Naive thymus-derived CD4-positive, alpha-beta T cell (primary cell): ENCODE data around the gene RETN. TPM values are rescaled to one million over a fixed set of nuclear protein-coding genes. Genes with fewer than 3 reads are reported as not detected.

Source experiments
- ATAC-seq: fragments of 150-1000 bp; cut with Tn5 transposase; 2 replicates; pipeline ENCODE4 v1.10.0; 2021; ENCODE audit warnings: mild to moderate bottlenecking, moderate library complexity
- CTCF ChIA-PET: fragments of 350-600 bp; sonication (Branson Sonifier 250); formaldehyde crosslinking; loops from one replicate; lab custom pipeline; 2021; ENCODE audit warnings: antibody characterized with exemption; lab: Charles Lee
- POLR2A ChIA-PET: fragments of 350-600 bp; sonication (Branson Sonifier 250); formaldehyde crosslinking; loops from one replicate; lab custom pipeline; 2021; ENCODE audit warnings: antibody characterized with exemption, inconsistent platforms; lab: Charles Lee
- DNase-seq, 9 donors: peaks; one replicate each; pipeline versions ENCODE4 v3.0.0 to v3.0.0-alpha.2; 2020 to 2022; ENCODE audit warnings: mixed read lengths in 1 of 9
- H3K27ac ChIP-seq: one replicate; pipeline ENCODE4 v1.7.0; 2013; ENCODE audit warnings: mild to moderate bottlenecking, low read depth, low read length, moderate library complexity
- H3K27me3 ChIP-seq, 2 donors: one replicate each; pipeline ENCODE4 v1.7.0; 2013; ENCODE audit warnings: low read length in 2 of 2, mild to moderate bottlenecking in 2 of 2, moderate library complexity in 2 of 2; ENCODE audit not compliant: control insufficient read depth in 2 of 2, insufficient read depth in 2 of 2
- H3K36me3 ChIP-seq, 3 experiments: 1 replicate in 2 of 3; 2 replicates in 1 of 3; pipeline ENCODE4 v1.7.0; 2013; ENCODE audit warnings: low read length in 3 of 3, mild to moderate bottlenecking in 3 of 3, moderate library complexity in 1 of 3; ENCODE audit not compliant: insufficient read depth in 3 of 3, control insufficient read depth in 2 of 3
- H3K4me1 ChIP-seq, 2 donors: one replicate each; pipeline ENCODE4 v1.7.0; 2013; ENCODE audit warnings: low read length in 2 of 2, mild to moderate bottlenecking in 2 of 2, moderate library complexity in 1 of 2; ENCODE audit not compliant: control insufficient read depth in 2 of 2, insufficient read depth in 2 of 2
- H3K4me3 ChIP-seq: 2 replicates; pipeline ENCODE4 v1.7.0; 2013; ENCODE audit warnings: mild to moderate bottlenecking, low read length
- H3K9me3 ChIP-seq, 3 experiments: 1 replicate in 2 of 3; 2 replicates in 1 of 3; pipeline ENCODE4 v1.7.0; 2013; ENCODE audit warnings: low read length in 3 of 3; ENCODE audit not compliant: control insufficient read depth in 2 of 3
- H3K27ac Mint-ChIP-seq, 9 donors: one replicate each; pipeline ENCODE4 v1.8.0; 2020 to 2022; ENCODE audit warnings: mixed read lengths in 9 of 9, mild to moderate bottlenecking in 8 of 9, moderate library complexity in 5 of 9, inconsistent platforms in 2 of 9
- H3K27me3 Mint-ChIP-seq, 5 donors: one replicate each; pipeline ENCODE4 v1.8.0; 2021 to 2022; ENCODE audit warnings: mixed read lengths in 5 of 5, mild to moderate bottlenecking in 1 of 5
- H3K36me3 Mint-ChIP-seq, 5 donors: one replicate each; pipeline ENCODE4 v1.8.0; 2020 to 2022; ENCODE audit warnings: mixed read lengths in 5 of 5, mild to moderate bottlenecking in 3 of 5, inconsistent platforms in 1 of 5
- H3K4me1 Mint-ChIP-seq, 7 donors: one replicate each; pipeline ENCODE4 v1.8.0; 2020 to 2022; ENCODE audit warnings: mixed read lengths in 7 of 7, mild to moderate bottlenecking in 3 of 7, inconsistent platforms in 1 of 7
- H3K4me3 Mint-ChIP-seq, 10 donors: one replicate each; pipeline ENCODE4 v1.8.0; 2020 to 2022; ENCODE audit warnings: mild to moderate bottlenecking in 10 of 10, mixed read lengths in 10 of 10, moderate library complexity in 6 of 10, inconsistent platforms in 2 of 10
- H3K9me3 Mint-ChIP-seq, 11 donors: one replicate each; pipeline ENCODE4 v1.8.0; 2020 to 2022; ENCODE audit warnings: mixed read lengths in 11 of 11, mild to moderate bottlenecking in 4 of 11, inconsistent platforms in 1 of 11, moderate library complexity in 1 of 11
- intact Hi-C, 2 donors: fragments of 100-400 bp; cut with micrococcal nuclease; formaldehyde crosslinking; loops; one replicate each; pipeline ENCODE4 v1.15.1; 2023
- polyA plus RNA-seq, 2 donors: library from polyadenylated mRNA; unstranded; fragments of 300-500 nt; fragmentation: Illumina TruSeq; gene quantifications; one replicate each; pipeline ENCODE4 v1.2.3, GENCODE V29; 2021
- total RNA-seq, 6 experiments: library from RNA in 5 of 6; stranded (reverse) in 5 of 6; gene quantifications; 1 replicate in 5 of 6; 2 replicates in 1 of 6; pipeline ENCODE4 v1.2.3 and lab custom pipeline; 2021 to 2026

Gene RETN
- total and polyA plus RNA-seq, 7 experiments from 2014 or later, result 3.4 TPM; not detected in 6

DNA sequence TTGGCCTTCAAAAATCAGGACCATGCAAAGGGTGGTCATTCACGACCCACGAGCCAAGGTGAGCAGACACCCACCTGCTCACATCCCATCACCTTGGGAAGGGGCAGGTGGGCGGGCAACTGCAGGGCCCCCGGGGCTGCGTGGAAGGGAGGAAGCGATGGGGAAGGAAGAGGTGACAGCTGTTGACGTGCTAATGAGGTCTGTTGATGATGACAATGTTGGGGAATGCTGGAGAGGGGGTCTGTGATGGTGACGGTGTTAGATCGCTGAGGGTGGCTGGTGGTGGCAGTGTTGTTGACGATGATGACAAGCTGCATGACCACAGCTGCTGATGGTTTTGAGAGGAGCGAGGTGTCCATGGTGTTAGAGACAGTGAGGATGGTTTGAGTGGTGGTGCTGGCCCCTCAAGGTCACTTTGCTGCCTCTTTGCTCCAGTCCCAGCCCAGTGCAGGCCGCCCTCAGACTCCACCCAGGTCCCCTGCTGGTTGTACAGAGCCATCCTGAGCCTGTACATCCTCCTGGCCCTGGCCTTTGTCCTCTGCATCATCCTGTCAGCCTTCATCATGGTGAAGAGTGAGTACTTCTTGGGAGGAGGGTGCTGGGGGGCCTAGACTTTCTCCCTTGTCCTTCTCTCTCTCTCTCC lies 8.9 kb downstream of the RETN start:
- no peak for DNase-seq
- peaks cover 6 to 35% (median 13%) of the 10 kb centered on the region in 5 donors for H3K27me3 Mint-ChIP-seq
- H3K27ac Mint-ChIP-seq, result peak overlapping the region in 1 of 9 donors; percentile 85
- Histone ChIP-seq H3K4me3 (no peak overlapping the region), H3K4me1 (peaks cover 26 to 32% of the 10 kb centered on the region in 2 donors), H3K27ac (no peak overlapping the region), H3K9me3 (no peaks in the 10 kb centered on the region), H3K36me3 (peaks cover 0 to 11% (median 0%) of the 10 kb centered on the region in 3 experiments), H3K27me3 (peaks cover 0 to 6% of the 10 kb centered on the region in 2 donors)
- ChIA-PET POLR2A (interaction anchor here (1.4 to 1.9 kb wide), 2 partner anchors 13 to 123 kb away, joined by 3 to 6 read pairs; no protein-coding TSS in a partner anchor), CTCF (interaction anchor here (1.2 to 1.8 kb wide), 3 partner anchors 26 to 122 kb away, joined by 3 to 15 read pairs (median 5); no protein-coding TSS in a partner anchor)
- intact Hi-C loops, result no loop called here
- H3K4me1 Mint-ChIP-seq, result peaks cover 31 to 60% (median 49%) of the 10 kb centered on the region in 7 donors
- H3K4me3 Mint-ChIP-seq, result peak overlapping the region in 4 of 10 donors; percentile 18 to 46 (median 30)
- ATAC-seq, result no peak
- H3K9me3 Mint-ChIP-seq, result peaks cover 0 to 2% (median 0%) of the 10 kb centered on the region in 11 donors
- peaks cover 0 to 6% (median 0%) of the 10 kb centered on the region in 5 donors for H3K36me3 Mint-ChIP-seq

DNA sequence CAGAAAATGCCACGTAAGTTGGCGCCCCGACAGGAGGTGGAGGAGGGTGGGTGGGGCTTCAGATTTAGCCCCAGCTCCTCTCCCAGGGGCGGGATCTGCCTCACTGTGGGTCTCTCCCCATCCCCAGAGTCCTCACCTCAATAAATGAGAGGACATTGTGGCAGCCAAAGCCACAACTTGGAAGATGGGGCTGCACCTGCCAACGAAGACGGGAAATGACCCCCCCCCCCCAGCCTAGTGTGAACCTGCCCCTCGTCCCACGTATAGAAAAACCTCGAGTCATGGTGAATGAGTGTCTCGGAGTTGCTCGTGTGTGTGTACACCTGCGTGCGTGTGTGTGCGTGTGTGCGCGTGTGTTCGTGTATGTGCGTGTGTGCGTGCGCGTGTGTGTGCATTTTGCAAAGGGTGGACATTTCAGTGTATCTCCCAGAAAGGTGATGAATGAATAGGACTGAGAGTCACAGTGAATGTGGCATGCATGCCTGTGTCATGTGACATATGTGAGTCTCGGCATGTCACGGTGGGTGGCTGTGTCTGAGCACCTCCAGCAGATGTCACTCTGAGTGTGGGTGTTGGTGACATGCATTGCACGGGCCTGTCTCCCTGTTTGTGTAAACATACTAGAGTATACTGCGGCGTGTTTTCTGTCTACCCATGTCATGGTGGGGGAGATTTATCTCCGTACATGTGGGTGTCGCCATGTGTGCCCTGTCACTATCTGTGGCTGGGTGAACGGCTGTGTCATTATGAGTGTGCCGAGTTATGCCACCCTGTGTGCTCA lies 10.3 kb downstream of the RETN start:
- Histone ChIP-seq H3K27ac (no peak overlapping the region), H3K9me3 (no peaks in the 10 kb centered on the region), H3K27me3 (peaks cover 0 to 6% of the 10 kb centered on the region in 2 donors), H3K4me3 (no peak overlapping the region), H3K36me3 (peaks cover 0 to 24% (median 0%) of the 10 kb centered on the region in 3 experiments), H3K4me1 (peaks cover 26 to 32% of the 10 kb centered on the region in 2 donors)
- intact Hi-C loops, result loop anchor here in 1 of 2 donors (1.0 kb wide), 5 partner anchors 27 to 264 kb away; partner anchors contain the start of gene TIMM44
- H3K9me3 Mint-ChIP-seq, result peaks cover 0 to 2% (median 0%) of the 10 kb centered on the region in 11 donors
- peak overlapping the region; percentile 37 to 91 (median 76) for H3K27ac Mint-ChIP-seq
- H3K4me3 Mint-ChIP-seq, result peak overlapping the region; percentile 71 to 95 (median 82)
- peaks cover 0 to 9% (median 0%) of the 10 kb centered on the region in 5 donors for H3K36me3 Mint-ChIP-seq
- H3K4me1 Mint-ChIP-seq, result peaks cover 28 to 61% (median 49%) of the 10 kb centered on the region in 7 donors
- ChIA-PET CTCF (interaction anchor here (0.5 to 1.8 kb wide), 6 partner anchors 12 to 350 kb away, joined by 3 to 15 read pairs (median 4); no protein-coding TSS in a partner anchor), POLR2A (no interaction called here)
- ATAC-seq (peak; percentile 75), DNase-seq (peak; percentile 46 to 86 (median 76))
- H3K27me3 Mint-ChIP-seq, result peaks cover 6 to 25% (median 11%) of the 10 kb centered on the region in 5 donors

DNA sequence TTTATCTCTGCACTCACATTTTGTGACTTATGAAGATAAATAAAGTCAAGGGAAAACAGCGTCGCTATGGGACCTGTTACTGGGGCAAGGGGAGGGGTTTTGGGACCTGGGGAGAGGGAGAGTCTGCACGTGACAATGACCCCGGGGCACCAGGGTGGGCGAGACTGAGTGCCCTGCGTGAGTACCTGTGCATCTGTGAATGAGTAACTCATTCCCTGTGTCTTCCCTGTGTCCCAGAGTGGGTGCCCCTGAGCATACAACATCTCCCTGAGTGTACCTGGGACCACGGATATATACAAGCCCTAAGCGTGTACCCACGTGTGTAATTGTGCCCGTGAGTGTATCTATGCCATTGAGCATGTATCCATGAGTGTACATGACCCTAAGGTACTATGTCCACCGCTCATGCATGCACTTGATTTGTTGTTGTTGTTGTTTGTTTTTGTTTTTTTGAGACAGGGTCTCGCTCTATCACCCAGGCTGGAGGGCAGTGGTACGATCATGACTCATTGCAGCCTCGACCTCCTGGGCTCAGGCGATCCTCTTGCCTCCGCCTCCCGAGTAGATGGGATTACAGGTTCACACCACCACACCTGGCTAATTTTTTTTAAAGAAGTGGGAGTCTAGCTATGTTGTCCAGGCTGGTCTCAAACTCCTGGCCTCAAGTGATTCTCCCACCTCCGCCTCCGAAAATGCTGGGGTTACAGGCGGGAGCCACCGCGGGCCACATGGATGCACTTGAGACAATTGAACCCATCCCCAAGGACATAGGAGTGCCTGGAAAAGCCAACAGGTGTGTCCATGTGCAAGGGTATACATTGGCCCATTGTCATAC lies 11.1 kb downstream of the RETN start:
- DNase-seq (no peak), ATAC-seq (no peak)
- peaks cover 0 to 9% (median 0%) of the 10 kb centered on the region in 5 donors for H3K36me3 Mint-ChIP-seq
- H3K27me3 Mint-ChIP-seq, result peaks cover 6 to 23% (median 9%) of the 10 kb centered on the region in 5 donors
- H3K27ac Mint-ChIP-seq, result peak overlapping the region; percentile 37 to 91 (median 76)
- ChIA-PET POLR2A (interaction anchor here (1.1 to 2.2 kb wide), 9 partner anchors 18 to 120 kb away, joined by 3 to 16 read pairs (median 6); partner anchors contain the start of genes CLEC4G, PET100 and XAB2), CTCF (interaction anchor here (0.7 to 3.2 kb wide), 18 partner anchors 9 to 152 kb away, joined by 3 to 55 read pairs (median 5); partner anchors contain the start of gene STXBP2)
- Histone ChIP-seq H3K27me3 (peaks cover 0 to 6% of the 10 kb centered on the region in 2 donors), H3K9me3 (no peaks in the 10 kb centered on the region), H3K27ac (peak overlapping the region; percentile 91), H3K4me1 (peaks cover 26 to 32% of the 10 kb centered on the region in 2 donors), H3K4me3 (peak overlapping the region; percentile 84), H3K36me3 (peaks cover 0 to 28% (median 0%) of the 10 kb centered on the region in 3 experiments)
- H3K4me3 Mint-ChIP-seq, result peak overlapping the region; percentile 76 to 96 (median 86)
- peaks cover 0 to 2% (median 0%) of the 10 kb centered on the region in 11 donors for H3K9me3 Mint-ChIP-seq
- peaks cover 22 to 55% (median 44%) of the 10 kb centered on the region in 7 donors for H3K4me1 Mint-ChIP-seq
- intact Hi-C loops, result loop anchor here (1.0 to 2.0 kb wide), 10 partner anchors 28 to 581 kb away; partner anchors contain the start of genes PET100 (in 1 of the 2), TIMM44 (in 1 of the 2) and XAB2 (in 1 of the 2)

DNA sequence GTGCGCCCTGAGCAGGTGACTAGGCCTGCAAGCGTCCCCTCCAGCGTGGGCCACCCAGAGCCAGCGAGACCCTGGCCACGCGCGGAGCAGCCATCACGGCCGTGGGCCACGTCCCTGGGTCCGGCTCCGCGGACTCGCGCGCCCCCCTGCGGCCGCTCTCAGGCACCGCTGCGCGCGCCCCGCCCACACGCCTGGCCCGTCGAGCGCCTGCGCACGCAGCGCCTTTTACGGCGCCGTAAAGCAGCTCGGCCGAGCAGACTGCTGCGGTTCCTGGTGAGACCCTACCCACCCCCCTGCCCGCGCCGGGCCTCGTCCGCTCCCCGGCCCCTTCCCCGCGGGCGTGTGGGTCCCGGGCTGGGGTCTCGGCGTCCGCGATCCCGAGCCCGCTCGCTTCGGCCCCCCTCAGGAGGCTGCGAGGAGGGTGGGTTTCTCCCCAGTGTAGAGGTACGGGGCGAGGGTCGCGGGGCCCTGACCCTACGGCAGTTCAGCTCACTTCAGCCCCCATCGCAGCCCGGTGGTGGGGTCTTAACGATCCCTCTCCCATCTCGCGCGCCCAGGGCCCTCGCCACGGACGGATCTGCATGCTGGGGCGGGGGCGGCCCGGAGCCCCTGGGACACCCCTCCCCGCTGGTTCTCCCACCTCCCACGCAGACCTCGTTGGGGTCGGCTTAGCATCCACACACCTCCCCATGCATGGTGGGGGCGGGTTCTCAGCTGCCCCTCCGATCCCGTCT lies 11.9 kb downstream of the RETN start, which contains the start of gene TRAPPC5:
TSS of gene TRAPPC5 (plus strand) at position 228 of the 734 bp plus-strand sequence. CDS start 1,421 bp downstream, outside the sequence.
- peak within 1 kb of the TSS; percentile 84 for H3K4me3 ChIP-seq
- peak; percentile 80 to 95 (median 89) for DNase-seq
- peaks cover 0 to 36% (median 0%) of the 10 kb centered on the region in 3 experiments for H3K36me3 ChIP-seq
- H3K9me3 ChIP-seq, result no peaks in the 10 kb centered on the region
- peak within 1 kb of the TSS; percentile 83 to 96 (median 91) for H3K4me3 Mint-ChIP-seq
- peak within 1 kb of the TSS; percentile 91 for H3K27ac ChIP-seq
- H3K36me3 Mint-ChIP-seq, result peaks cover 0 to 13% (median 0%) of the 10 kb centered on the region in 5 donors
- peak; percentile 86 for ATAC-seq
- POLR2A ChIA-PET, result interaction anchor here (0.6 to 2.2 kb wide), 15 partner anchors 17 to 190 kb away, joined by 3 to 16 read pairs (median 5); partner anchors contain the start of genes CLEC4G, FCER2, PET100 and XAB2
- H3K27me3 ChIP-seq, result peaks cover 0 to 6% of the 10 kb centered on the region in 2 donors
- peaks cover 0 to 2% (median 0%) of the 10 kb centered on the region in 11 donors for H3K9me3 Mint-ChIP-seq
- H3K27me3 Mint-ChIP-seq, result peaks cover 3 to 22% (median 8%) of the 10 kb centered on the region in 5 donors
- peaks cover 20 to 59% (median 46%) of the 10 kb centered on the region in 7 donors for H3K4me1 Mint-ChIP-seq
- intact Hi-C loops, result loop anchor here (1.0 to 2.0 kb wide), 14 partner anchors 25 to 582 kb away; partner anchors contain the start of genes PET100 (in 2 of the 2), XAB2 (in 2 of the 2), MAP2K7 (in 1 of the 2) and PNPLA6 (in 1 of the 2)
- peak within 1 kb of the TSS; percentile 54 to 95 (median 93) for H3K27ac Mint-ChIP-seq
- peaks cover 26 to 32% of the 10 kb centered on the region in 2 donors for H3K4me1 ChIP-seq
- CTCF ChIA-PET, result interaction anchor here (0.6 to 3.2 kb wide), 28 partner anchors 10 to 151 kb away, joined by 3 to 55 read pairs (median 4); partner anchors contain the start of gene STXBP2
